ENCODE results near the gene STX16. TPM values are rescaled to one million over a fixed set of nuclear protein-coding genes. Genes with fewer than 3 reads are reported as not detected.

STX16 gene
- total RNA-seq, 1 donor from 2014 or later: 50.4 TPM

DNA sequence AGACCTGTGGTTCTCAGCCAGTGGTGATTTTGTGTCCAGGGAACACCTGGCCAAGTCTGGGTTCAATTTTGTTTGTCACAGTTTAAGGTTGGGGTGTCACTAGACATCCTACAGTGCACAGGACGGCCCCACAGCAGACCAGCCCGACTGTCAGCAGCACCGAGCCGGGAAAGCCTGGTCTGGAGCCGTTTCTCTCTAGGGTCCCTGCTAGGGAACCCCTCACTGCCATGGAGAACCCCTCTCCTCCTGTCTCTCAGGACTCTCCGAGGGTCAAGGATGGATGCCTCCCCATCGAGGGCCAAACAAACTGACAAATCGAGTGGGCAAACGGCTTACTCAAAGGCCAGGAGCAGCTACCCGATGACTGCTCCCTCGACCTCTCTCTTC, 15.8 kb upstream of the STX16 start:
- no peak for TF ChIP-seq CTCF (IDR thresholded peaks at IDR 0.05)
- Mint-ChIP-seq H3K27ac (ENCODE audit: unreplicated experiment) (no peak overlapping the region), H3K36me3 (ENCODE audit: low read depth) (peaks cover 4% of the 10 kb centered on the region), H3K4me3 (ENCODE audit: unreplicated experiment) (no peak overlapping the region), H3K9me3 (ENCODE audit: low read depth) (no peaks in the 10 kb centered on the region), H3K27me3 (ENCODE audit: low read depth) (no peaks in the 10 kb centered on the region), H3K4me1 (ENCODE audit: low read depth) (peaks cover 11% of the 10 kb centered on the region)
- DNase-seq (ENCODE audit: low spot score): no peak

- TF ChIP-seq CTCF (IDR thresholded peaks at IDR 0.05): no peak
- H3K36me3 Mint-ChIP-seq (ENCODE audit: low read depth): peaks cover 4% of the 10 kb centered on the region
- no peak overlapping the region for H3K27ac Mint-ChIP-seq (ENCODE audit: unreplicated experiment)
- peaks cover 10% of the 10 kb centered on the region for H3K4me1 Mint-ChIP-seq (ENCODE audit: low read depth)
- no peaks in the 10 kb centered on the region for H3K27me3 Mint-ChIP-seq (ENCODE audit: low read depth)
- no peak overlapping the region for H3K4me3 Mint-ChIP-seq (ENCODE audit: unreplicated experiment)
- DNase-seq (ENCODE audit: low spot score): no peak
- H3K9me3 Mint-ChIP-seq (ENCODE audit: low read depth): no peaks in the 10 kb centered on the region
Observed at GRCh38 chr20:58636396-58636982, 14.6 kb upstream of the STX16 start.

GRCh38 chr20:58636983-58637421, 14.1 kb upstream of the STX16 start:
- Mint-ChIP-seq H3K4me1 (ENCODE audit: low read depth) (peaks cover 10% of the 10 kb centered on the region), H3K27me3 (ENCODE audit: low read depth) (no peaks in the 10 kb centered on the region), H3K36me3 (ENCODE audit: low read depth) (peaks cover 4% of the 10 kb centered on the region), H3K9me3 (ENCODE audit: low read depth) (no peaks in the 10 kb centered on the region), H3K4me3 (ENCODE audit: unreplicated experiment) (no peak overlapping the region), H3K27ac (ENCODE audit: unreplicated experiment) (no peak overlapping the region)
- TF ChIP-seq CTCF (IDR thresholded peaks at IDR 0.05): no peak
- no peak for DNase-seq (ENCODE audit: low spot score)

GRCh38 chr20:58637466-58638213, 13.4 kb upstream of the STX16 start:
- no peak for DNase-seq (ENCODE audit: low spot score)
- no peak overlapping the region for H3K27ac Mint-ChIP-seq (ENCODE audit: unreplicated experiment)
- H3K27me3 Mint-ChIP-seq (ENCODE audit: low read depth): no peaks in the 10 kb centered on the region
- H3K4me1 Mint-ChIP-seq (ENCODE audit: low read depth): peaks cover 10% of the 10 kb centered on the region
- no peak for TF ChIP-seq CTCF (IDR thresholded peaks at IDR 0.05)
- H3K9me3 Mint-ChIP-seq (ENCODE audit: low read depth): no peaks in the 10 kb centered on the region
- no peak overlapping the region for H3K4me3 Mint-ChIP-seq (ENCODE audit: unreplicated experiment)
- peaks cover 4% of the 10 kb centered on the region for H3K36me3 Mint-ChIP-seq (ENCODE audit: low read depth)

- no peaks in the 10 kb centered on the region for H3K36me3 Mint-ChIP-seq (ENCODE audit: low read depth)
- no peak for TF ChIP-seq CTCF (IDR thresholded peaks at IDR 0.05)
- no peaks in the 10 kb centered on the region for H3K9me3 Mint-ChIP-seq (ENCODE audit: low read depth)
- H3K27ac Mint-ChIP-seq (ENCODE audit: unreplicated experiment): no peak overlapping the region
- no peaks in the 10 kb centered on the region for H3K27me3 Mint-ChIP-seq (ENCODE audit: low read depth)
- H3K4me3 Mint-ChIP-seq (ENCODE audit: unreplicated experiment): no peak overlapping the region
- H3K4me1 Mint-ChIP-seq (ENCODE audit: low read depth): peaks cover 10% of the 10 kb centered on the region
- DNase-seq (ENCODE audit: low spot score): no peak
Observed at GRCh38 chr20:58638467-58639181, 12.5 kb upstream of the STX16 start.
